Hepatocyte (in vitro differentiated cells): ENCODE measurements around the gene FAM50A. TPM values are rescaled to one million over a fixed set of nuclear protein-coding genes. Genes with fewer than 3 reads are reported as not detected.
A peak's percentile ranks its signal among the peaks of the same experiment; 100 is the strongest.

Experiments used
- DNase-seq: peaks from one replicate; pipeline ENCODE4 v3.0.0-alpha.2; 2016; ENCODE audit warnings: low spot score
- H2AFZ ChIP-seq: fragments of 200-600 bp; sonication (generic); 2 replicates; pipeline ENCODE4 v1.6.0; 2016; ENCODE audit warnings: antibody characterized with exemption, mild to moderate bottlenecking
- H3K27ac ChIP-seq: fragments of 200-600 bp; sonication (generic); 2 replicates; pipeline ENCODE4 v1.5.1; 2016; ENCODE audit warnings: mild to moderate bottlenecking
- H3K27me3 ChIP-seq: fragments of 200-600 bp; sonication (generic); 2 replicates; pipeline ENCODE4 v1.6.1; 2016
- H3K36me3 ChIP-seq: fragments of 200-600 bp; sonication (generic); replicated peaks from 2 replicates; pipeline ENCODE4 v1.5.1; 2016; ENCODE audit warnings: low read depth; ENCODE audit not compliant: insufficient read depth
- H3K4me1 ChIP-seq: fragments of 200-600 bp; sonication (generic); 2 replicates; pipeline ENCODE4 v1.5.1; 2016; ENCODE audit warnings: mild to moderate bottlenecking, moderate library complexity; ENCODE audit not compliant: insufficient read depth
- H3K4me2 ChIP-seq: fragments of 200-600 bp; sonication (generic); 2 replicates; pipeline ENCODE4 v1.6.0; 2016
- H3K4me3 ChIP-seq: fragments of 200-600 bp; sonication (generic); 2 replicates; pipeline ENCODE4 v1.5.1; 2016; ENCODE audit warnings: mild to moderate bottlenecking
- H3K79me2 ChIP-seq: fragments of 200-600 bp; sonication (generic); 2 replicates; pipeline ENCODE4 v1.6.0; 2017; ENCODE audit warnings: mild to moderate bottlenecking
- H3K9me2 ChIP-seq: fragments of 200-600 bp; sonication (generic); replicated peaks from 2 replicates; pipeline ENCODE4 v1.6.0; 2017; ENCODE audit warnings: mild to moderate bottlenecking; ENCODE audit not compliant: insufficient read depth
- H3K9me3 ChIP-seq: fragments of 200-600 bp; sonication (generic); 2 replicates; pipeline ENCODE4 v1.5.1; 2016; ENCODE audit warnings: low read depth, mild to moderate bottlenecking
- H4K20me1 ChIP-seq: fragments of 200-600 bp; sonication (generic); 2 replicates; pipeline ENCODE4 v1.6.0; 2016; ENCODE audit warnings: mild to moderate bottlenecking; ENCODE audit not compliant: insufficient read depth, poor library complexity, severe bottlenecking
- CTCF ChIP-seq: fragments of 200-600 bp; sonication (generic); IDR thresholded peaks from 2 replicates; pipeline ENCODE4 v1.5.1; 2016; ENCODE audit warnings: antibody characterized with exemption, mild to moderate bottlenecking; ENCODE audit not compliant: poor library complexity
- EZH2 ChIP-seq: fragments of 200-600 bp; sonication (generic); IDR thresholded peaks from 2 replicates; pipeline ENCODE4 v1.6.1; 2016; ENCODE audit warnings: antibody characterized with exemption, mild to moderate bottlenecking, borderline replicate concordance
- EZH2phosphoT487 ChIP-seq: fragments of 200-600 bp; sonication (generic); IDR thresholded peaks from one replicate; pipeline ENCODE4 v1.6.1; 2018; ENCODE audit warnings: antibody characterized with exemption, mild to moderate bottlenecking, low read depth, moderate library complexity; ENCODE audit not compliant: unreplicated experiment, severe bottlenecking
- WGBS: methylation state at CpG from one replicate; pipeline ENCODE4 v1.1.6; 2016; ENCODE audit warnings: low lambda C conversion rate; ENCODE audit errors: missing lambda C conversion rate; 5-methylcytosine and 5-hydroxymethylcytosine counted together
- polyA plus RNA-seq: library from polyadenylated mRNA; unstranded; fragments of >200 nt; fragmentation: Nextera tagmentation; extraction: Ambion mirVana; gene quantifications from 2 replicates; pipeline ENCODE4 v1.2.1, GENCODE V29; 2016
- total RNA-seq: library from RNA; depleted of rRNA; stranded (reverse); fragments of >200 nt; gene quantifications from 2 replicates; pipeline ENCODE4 v1.2.3, GENCODE V29; 2014

Gene FAM50A
- total and polyA plus RNA-seq, 2 experiments from 2014 or later = 65.9 to 147 TPM

- H3K79me2 ChIP-seq = peaks cover 28% of the 10 kb centered on the region
- TF ChIP-seq CTCF (no peak), EZH2 (no peak), EZH2phosphoT487 (no peak)
- 53% methylated on average over 17 of the region's 78 CpGs for WGBS
- peak; percentile 52 for DNase-seq
- H3K4me3 ChIP-seq = peak overlapping the region; percentile 49
- no peaks in the 10 kb centered on the region for H3K9me2 ChIP-seq
- no peak overlapping the region for H2AFZ ChIP-seq
- H3K27me3 ChIP-seq = no peaks in the 10 kb centered on the region
- no peaks in the 10 kb centered on the region for H4K20me1 ChIP-seq
- H3K4me1 ChIP-seq = no peaks in the 10 kb centered on the region
- peak overlapping the region; percentile 74 for H3K4me2 ChIP-seq
- peak overlapping the region; percentile 95 for H3K27ac ChIP-seq
- H3K9me3 ChIP-seq = no peaks in the 10 kb centered on the region
- no peaks in the 10 kb centered on the region for H3K36me3 ChIP-seq
Observed at GRCh38 chrX:154436374-154436982, 7.5 kb upstream of the FAM50A start.

GRCh38 chrX:154436983-154437752 is 6.8 kb upstream of the FAM50A start, which contains the start of gene GDI1:
Gene GDI1, plus strand, starts transcription at chrX:154437154. Its CDS starts 101 bp downstream, at chrX:154437255.
- Histone ChIP-seq H3K36me3 (no peaks in the 10 kb centered on the region), H3K27ac (peak within 1 kb of the TSS; percentile 95), H4K20me1 (no peaks in the 10 kb centered on the region), H3K9me2 (no peaks in the 10 kb centered on the region), H3K4me1 (no peaks in the 10 kb centered on the region), H3K27me3 (no peaks in the 10 kb centered on the region), H3K4me2 (peak within 1 kb of the TSS; percentile 74), H3K4me3 (peak within 1 kb of the TSS; percentile 49), H3K79me2 (peaks cover 28% of the 10 kb centered on the region), H2AFZ (no peak within 1 kb of the TSS), H3K9me3 (no peaks in the 10 kb centered on the region)
- peak; percentile 61 for DNase-seq
- 49% methylated on average over 19 of the region's 93 CpGs for WGBS
- TF ChIP-seq EZH2 (no peak), EZH2phosphoT487 (no peak), CTCF (no peak)

GRCh38 chrX:154437971-154438893 is 5.7 kb upstream of the FAM50A start:
- Histone ChIP-seq H3K9me2 (no peaks in the 10 kb centered on the region), H3K9me3 (no peaks in the 10 kb centered on the region), H3K27ac (no peak overlapping the region), H3K27me3 (no peaks in the 10 kb centered on the region), H3K4me2 (peak overlapping the region; percentile 74), H3K36me3 (no peaks in the 10 kb centered on the region), H4K20me1 (no peaks in the 10 kb centered on the region), H2AFZ (no peak overlapping the region), H3K79me2 (peaks cover 28% of the 10 kb centered on the region), H3K4me3 (peak overlapping the region; percentile 49), H3K4me1 (no peaks in the 10 kb centered on the region)
- no peak for DNase-seq
- WGBS = 67% methylated on average over 28 of the region's 28 CpGs
- no peak for TF ChIP-seq CTCF
- TF ChIP-seq EZH2 = no peak
- TF ChIP-seq EZH2phosphoT487 = no peak
